CD4-positive, alpha-beta T cell treated with Interleukin-4 for 1 hour (primary cell): ENCODE results near the gene FUOM.
A peak's percentile ranks its signal among the peaks of the same experiment; 100 is the strongest.

Experiments
- DNase-seq, 2 donors: peaks; one replicate each; pipeline ENCODE4 v3.0.0-alpha.2; 2020 to 2022

FUOM gene

GRCh38 chr10:133309100-133309719 lies 48.6 kb downstream of the FUOM start:
- DNase-seq, result peak; percentile 87 to 94

- peak; percentile 90 to 94 for DNase-seq
These were observed 49.3 kb downstream of the FUOM start, which contains the start of the genes TUBGCP2 and ZNF511 for GRCh38 chr10:133308421-133309099. Gene TUBGCP2, minus strand, starts transcription at chr10:133308872. Its CDS starts 5,931 bp downstream, at chr10:133302941. Gene ZNF511, plus strand, starts transcription at chr10:133308914. Its CDS starts 30 bp downstream, at chr10:133308944.

- DNase-seq, result peak; percentile 88 to 92
These were observed 49.9 kb downstream of the FUOM start for GRCh38 chr10:133307776-133308420.

- DNase-seq, result no peak
These were observed 50.9 kb downstream of the FUOM start for GRCh38 chr10:133306941-133307379.

GRCh38 chr10:133306097-133306476 lies 51.7 kb downstream of the FUOM start:
- DNase-seq, result no peak
